ENCODE measurements around the gene AOPEP.

Gene AOPEP

GRCh38 chr9:94767331-94768072, 41.0 kb downstream of the AOPEP start:
- no peak for DNase-seq

- DNase-seq: no peak
These were observed 42.3 kb downstream of the AOPEP start for GRCh38 chr9:94768766-94769165.

- DNase-seq: no peak
These were observed 43.8 kb downstream of the AOPEP start for GRCh38 chr9:94770334-94770733.

GRCh38 chr9:94771096-94771495, 44.6 kb downstream of the AOPEP start:
- DNase-seq: no peak

GRCh38 chr9:94772144-94772543, 45.6 kb downstream of the AOPEP start:
- peak; percentile 17 for DNase-seq

GRCh38 chr9:94772639-94773303, 46.3 kb downstream of the AOPEP start:
- DNase-seq: no peak

- no peak for DNase-seq
These were observed 47.2 kb downstream of the AOPEP start for GRCh38 chr9:94773655-94774054.

- no peak for DNase-seq
These were observed 51.5 kb downstream of the AOPEP start for GRCh38 chr9:94778013-94778412.

- peak; percentile 31 for DNase-seq
These were observed 52.5 kb downstream of the AOPEP start for GRCh38 chr9:94779031-94779430.

GRCh38 chr9:94779693-94780290, 53.3 kb downstream of the AOPEP start:
- DNase-seq: no peak

GRCh38 chr9:94780516-94780950, 54.0 kb downstream of the AOPEP start:
- DNase-seq: peak; percentile 24

GRCh38 chr9:94782355-94783101, 56.0 kb downstream of the AOPEP start:
- DNase-seq: no peak

GRCh38 chr9:94783102-94783682, 56.7 kb downstream of the AOPEP start:
- peak; percentile 72 for DNase-seq

GRCh38 chr9:94783928-94784327, 57.4 kb downstream of the AOPEP start:
- DNase-seq: no peak

GRCh38 chr9:94785215-94786169, 59.0 kb downstream of the AOPEP start:
- DNase-seq: no peak

GRCh38 chr9:94786586-94786985, 60.1 kb downstream of the AOPEP start:
- no peak for DNase-seq

GRCh38 chr9:94787266-94787665, 60.8 kb downstream of the AOPEP start:
- no peak for DNase-seq

GRCh38 chr9:94788570-94789105, 62.1 kb downstream of the AOPEP start:
- no peak for DNase-seq

GRCh38 chr9:94791435-94791834, 64.9 kb downstream of the AOPEP start:
- no peak for DNase-seq

- no peak for DNase-seq
These were observed 66.0 kb downstream of the AOPEP start for GRCh38 chr9:94792511-94792910.

- no peak for DNase-seq
These were observed 68.1 kb downstream of the AOPEP start for GRCh38 chr9:94794476-94795167.

All from OCI-M1 (cell line).